ENCODE results near the gene TRIM52. TPM values are rescaled to one million over a fixed set of nuclear protein-coding genes. Genes with fewer than 3 reads are reported as not detected.

TRIM52 gene
- total and polyA plus RNA-seq, 2 of the 13 experiments (the other 11 are each of a cell fraction or from before 2014, with no cell fraction given) = 7.2 to 11.6 TPM

- TF ChIP-seq ZHX2 (IDR thresholded peaks at IDR 0.05; ENCODE audit: low read depth) = peak; percentile 60
- no peak for TF ChIP-seq ZHX2 (CRISPR knock-in tag; IDR thresholded peaks at IDR 0.05; ENCODE audit: borderline replicate concordance)
- TF ChIP-seq ZNF512 (CRISPR knock-in tag; IDR thresholded peaks at IDR 0.05) = no peak
- TF ChIP-seq ZBTB43 (CRISPR knock-in tag; conservative IDR thresholded peaks at IDR 0.05) = no peak
- no peak for TF ChIP-seq MTA3 (CRISPR knock-in tag; IDR thresholded peaks at IDR 0.05)
- peak; percentile 21; the same call in 1 of the 2 replicates for TF ChIP-seq ZNF335 (CRISPR knock-in tag; IDR thresholded peaks at IDR 0.05)
- peak; percentile 46; the same call in 1 of the 2 replicates for TF ChIP-seq FOXP4 (CRISPR knock-in tag; IDR thresholded peaks at IDR 0.05)
- TF ChIP-seq ZSCAN29 (CRISPR knock-in tag; conservative IDR thresholded peaks at IDR 0.05) = peak; percentile 99
- TF ChIP-seq ZFP41 (CRISPR knock-in tag; IDR thresholded peaks at IDR 0.05; ENCODE audit: borderline replicate concordance) = 0 out of 2 replicates have a peak, but pooled peaks have one; percentile 54
- TF ChIP-seq SKI (IDR thresholded peaks at IDR 0.05; ENCODE audit: partially characterized antibody) = peak; percentile 55
- no peak for TF ChIP-seq FOXP1 (IDR thresholded peaks at IDR 0.05)
- TF ChIP-seq FOXP1 (CRISPR knock-in tag; IDR thresholded peaks at IDR 0.05) = peak; percentile 27; the same call in 1 of the 2 replicates
- no peak for TF ChIP-seq ZNF124 (CRISPR knock-in tag; IDR thresholded peaks at IDR 0.05)
- TF ChIP-seq ZNF672 (CRISPR knock-in tag; IDR thresholded peaks at IDR 0.05) = no peak
- TF ChIP-seq, protein P1, sequence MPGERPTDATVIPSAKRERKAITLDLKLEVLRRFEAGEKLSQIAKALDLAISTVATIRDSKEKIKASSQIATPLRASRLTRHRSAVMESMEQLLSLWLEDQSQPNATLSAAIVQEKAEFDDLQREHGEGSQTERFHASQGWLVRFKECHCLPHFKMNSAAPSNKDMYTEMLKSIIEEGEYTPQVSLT (CRISPR knock-in tag; IDR thresholded peaks at IDR 0.05; ENCODE audit: borderline replicate concordance, low read depth) = no peak
Observed at GRCh38 chr5:181223058-181223728, 37.8 kb downstream of the TRIM52 start, which contains the start of gene TRIM41 (continued).

Measured in HepG2 (cell line).